ENCODE data around the gene PCDHGC4. TPM values are rescaled to one million over a fixed set of nuclear protein-coding genes. Genes with fewer than 3 reads are reported as not detected.

The PCDHGC4 gene
- total RNA-seq, 1 donor from 2014 or later = 2.8 TPM

- Mint-ChIP-seq H3K4me3 (ENCODE audit: unreplicated experiment) (no peak overlapping the region), H3K27me3 (ENCODE audit: unreplicated experiment) (no peaks in the 10 kb centered on the region), H3K4me1 (ENCODE audit: unreplicated experiment) (peaks cover 4% of the 10 kb centered on the region), H3K27ac (ENCODE audit: unreplicated experiment) (no peak overlapping the region), H3K9me3 (ENCODE audit: unreplicated experiment) (peaks cover 5% of the 10 kb centered on the region), H3K36me3 (ENCODE audit: unreplicated experiment) (peaks cover 8% of the 10 kb centered on the region)
- no peak for DNase-seq (ENCODE audit: extremely low spot score, unreplicated experiment)
- TF ChIP-seq, protein P1, sequence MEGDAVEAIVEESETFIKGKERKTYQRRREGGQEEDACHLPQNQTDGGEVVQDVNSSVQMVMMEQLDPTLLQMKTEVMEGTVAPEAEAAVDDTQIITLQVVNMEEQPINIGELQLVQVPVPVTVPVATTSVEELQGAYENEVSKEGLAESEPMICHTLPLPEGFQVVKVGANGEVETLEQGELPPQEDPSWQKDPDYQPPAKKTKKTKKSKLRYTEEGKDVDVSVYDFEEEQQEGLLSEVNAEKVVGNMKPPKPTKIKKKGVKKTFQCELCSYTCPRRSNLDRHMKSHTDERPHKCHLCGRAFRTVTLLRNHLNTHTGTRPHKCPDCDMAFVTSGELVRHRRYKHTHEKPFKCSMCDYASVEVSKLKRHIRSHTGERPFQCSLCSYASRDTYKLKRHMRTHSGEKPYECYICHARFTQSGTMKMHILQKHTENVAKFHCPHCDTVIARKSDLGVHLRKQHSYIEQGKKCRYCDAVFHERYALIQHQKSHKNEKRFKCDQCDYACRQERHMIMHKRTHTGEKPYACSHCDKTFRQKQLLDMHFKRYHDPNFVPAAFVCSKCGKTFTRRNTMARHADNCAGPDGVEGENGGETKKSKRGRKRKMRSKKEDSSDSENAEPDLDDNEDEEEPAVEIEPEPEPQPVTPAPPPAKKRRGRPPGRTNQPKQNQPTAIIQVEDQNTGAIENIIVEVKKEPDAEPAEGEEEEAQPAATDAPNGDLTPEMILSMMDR (IDR thresholded peaks at IDR 0.05) = no peak
These were observed 19.5 kb upstream of the PCDHGC4 start for GRCh38 chr5:141465351-141465750.

DNA sequence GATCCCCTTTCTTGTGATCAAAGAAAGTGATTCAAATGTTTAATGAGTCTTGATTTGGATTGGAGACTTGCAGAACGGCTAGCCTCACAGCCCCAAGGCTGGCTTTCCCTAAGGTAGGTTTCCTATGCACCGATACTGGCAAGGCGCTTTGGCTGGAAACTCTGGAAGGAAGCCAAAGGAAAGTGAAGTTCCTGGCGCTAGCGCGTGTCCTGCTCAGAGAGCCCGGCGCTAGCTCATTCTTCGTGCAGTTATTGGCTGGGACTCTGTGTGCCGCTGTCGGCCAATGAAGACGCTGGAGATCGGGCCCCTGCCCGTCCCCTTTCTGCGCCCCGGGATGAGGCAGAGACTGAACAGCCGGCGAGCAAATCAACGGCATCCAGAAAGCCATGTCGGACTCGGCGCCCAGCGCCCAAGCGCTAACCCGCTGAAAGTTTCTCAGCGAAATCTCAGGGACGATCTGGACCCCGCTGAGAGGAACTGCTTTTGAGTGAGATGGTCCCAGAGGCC is 9.2 kb upstream of the PCDHGC4 start, which contains the start of gene PCDHGC3:
PCDHGC3 (plus strand) TSS at position 342 of the 507 bp plus-strand sequence; CDS start at position 493, 151 bp downstream.
- Mint-ChIP-seq H3K4me1 (ENCODE audit: unreplicated experiment) (peaks cover 44% of the 10 kb centered on the region), H3K9me3 (ENCODE audit: unreplicated experiment) (no peaks in the 10 kb centered on the region), H3K36me3 (ENCODE audit: unreplicated experiment) (peaks cover 22% of the 10 kb centered on the region), H3K4me3 (ENCODE audit: unreplicated experiment) (peak within 1 kb of the TSS; percentile 97), H3K27me3 (ENCODE audit: unreplicated experiment) (no peaks in the 10 kb centered on the region), H3K27ac (ENCODE audit: unreplicated experiment) (peak within 1 kb of the TSS; percentile 99)
- DNase-seq (ENCODE audit: extremely low spot score, unreplicated experiment) = peak; percentile 91
- TF ChIP-seq, protein P1 (IDR thresholded peaks at IDR 0.05) = peak; percentile 56

- H3K9me3 Mint-ChIP-seq (ENCODE audit: unreplicated experiment) = no peaks in the 10 kb centered on the region
- no peak for DNase-seq (ENCODE audit: extremely low spot score, unreplicated experiment)
- H3K27ac Mint-ChIP-seq (ENCODE audit: unreplicated experiment) = peak overlapping the region; percentile 99
- H3K27me3 Mint-ChIP-seq (ENCODE audit: unreplicated experiment) = no peaks in the 10 kb centered on the region
- TF ChIP-seq, protein P1 (IDR thresholded peaks at IDR 0.05) = no peak
- H3K36me3 Mint-ChIP-seq (ENCODE audit: unreplicated experiment) = peaks cover 27% of the 10 kb centered on the region
- H3K4me1 Mint-ChIP-seq (ENCODE audit: unreplicated experiment) = peaks cover 48% of the 10 kb centered on the region
- peak overlapping the region; percentile 97 for H3K4me3 Mint-ChIP-seq (ENCODE audit: unreplicated experiment)
These were observed 8.5 kb upstream of the PCDHGC4 start for GRCh38 chr5:141476132-141476911.

- Mint-ChIP-seq H3K9me3 (ENCODE audit: unreplicated experiment) (no peaks in the 10 kb centered on the region), H3K36me3 (ENCODE audit: unreplicated experiment) (peaks cover 27% of the 10 kb centered on the region), H3K27me3 (ENCODE audit: unreplicated experiment) (no peaks in the 10 kb centered on the region), H3K27ac (ENCODE audit: unreplicated experiment) (peak overlapping the region; percentile 99), H3K4me1 (ENCODE audit: unreplicated experiment) (peaks cover 48% of the 10 kb centered on the region), H3K4me3 (ENCODE audit: unreplicated experiment) (peak overlapping the region; percentile 97)
- DNase-seq (ENCODE audit: extremely low spot score, unreplicated experiment) = no peak
- TF ChIP-seq, protein P1 (IDR thresholded peaks at IDR 0.05) = no peak
These were observed 7.7 kb upstream of the PCDHGC4 start for GRCh38 chr5:141477044-141477575.

- H3K9me3 Mint-ChIP-seq (ENCODE audit: unreplicated experiment) = no peaks in the 10 kb centered on the region
- H3K27me3 Mint-ChIP-seq (ENCODE audit: unreplicated experiment) = no peaks in the 10 kb centered on the region
- H3K27ac Mint-ChIP-seq (ENCODE audit: unreplicated experiment) = no peak overlapping the region
- TF ChIP-seq, protein P1 (IDR thresholded peaks at IDR 0.05) = no peak
- peaks cover 50% of the 10 kb centered on the region for H3K4me1 Mint-ChIP-seq (ENCODE audit: unreplicated experiment)
- peaks cover 27% of the 10 kb centered on the region for H3K36me3 Mint-ChIP-seq (ENCODE audit: unreplicated experiment)
- H3K4me3 Mint-ChIP-seq (ENCODE audit: unreplicated experiment) = peak overlapping the region; percentile 97
- DNase-seq (ENCODE audit: extremely low spot score, unreplicated experiment) = no peak
These were observed 7.0 kb upstream of the PCDHGC4 start for GRCh38 chr5:141477815-141478214.
